Measurements from ENCODE around the gene RIN3. TPM values are rescaled to one million over a fixed set of nuclear protein-coding genes. Genes with fewer than 3 reads are reported as not detected.

Gene RIN3
- total RNA-seq, 4 donors from 2014 or later = 6.2 to 29.8 (median 12.2) TPM

DNA sequence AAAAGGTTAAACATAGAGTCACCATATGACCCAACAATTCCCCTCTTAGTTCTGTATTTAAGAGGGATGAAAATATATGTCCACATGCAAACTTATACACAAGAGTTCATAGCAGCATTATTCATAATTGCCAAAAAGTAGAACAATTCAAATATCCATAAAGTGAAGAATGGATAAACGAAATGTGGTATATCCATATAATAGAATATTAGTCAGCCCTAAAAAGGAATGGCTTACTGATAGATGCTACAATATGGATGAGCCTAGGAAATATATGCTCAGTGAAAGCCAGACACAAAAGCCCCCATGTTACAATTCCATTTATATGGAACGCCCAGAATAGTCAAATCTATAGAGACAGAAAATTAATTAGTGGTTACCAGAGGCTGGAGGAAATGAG is 44.1 kb upstream of the RIN3 start:
- Histone ChIP-seq H3K4me3 (no peak overlapping the region), H3K4me1 (no peaks in the 10 kb centered on the region), H3K27ac (no peak overlapping the region), H3K27me3 (no peaks in the 10 kb centered on the region), H3K36me3 (no peaks in the 10 kb centered on the region), H3K9me3 (no peaks in the 10 kb centered on the region)
- no peak for DNase-seq
- TF ChIP-seq, protein P1, sequence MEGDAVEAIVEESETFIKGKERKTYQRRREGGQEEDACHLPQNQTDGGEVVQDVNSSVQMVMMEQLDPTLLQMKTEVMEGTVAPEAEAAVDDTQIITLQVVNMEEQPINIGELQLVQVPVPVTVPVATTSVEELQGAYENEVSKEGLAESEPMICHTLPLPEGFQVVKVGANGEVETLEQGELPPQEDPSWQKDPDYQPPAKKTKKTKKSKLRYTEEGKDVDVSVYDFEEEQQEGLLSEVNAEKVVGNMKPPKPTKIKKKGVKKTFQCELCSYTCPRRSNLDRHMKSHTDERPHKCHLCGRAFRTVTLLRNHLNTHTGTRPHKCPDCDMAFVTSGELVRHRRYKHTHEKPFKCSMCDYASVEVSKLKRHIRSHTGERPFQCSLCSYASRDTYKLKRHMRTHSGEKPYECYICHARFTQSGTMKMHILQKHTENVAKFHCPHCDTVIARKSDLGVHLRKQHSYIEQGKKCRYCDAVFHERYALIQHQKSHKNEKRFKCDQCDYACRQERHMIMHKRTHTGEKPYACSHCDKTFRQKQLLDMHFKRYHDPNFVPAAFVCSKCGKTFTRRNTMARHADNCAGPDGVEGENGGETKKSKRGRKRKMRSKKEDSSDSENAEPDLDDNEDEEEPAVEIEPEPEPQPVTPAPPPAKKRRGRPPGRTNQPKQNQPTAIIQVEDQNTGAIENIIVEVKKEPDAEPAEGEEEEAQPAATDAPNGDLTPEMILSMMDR (IDR thresholded peaks at IDR 0.05) = no peak
- no peak for TF ChIP-seq POLR2A (IDR thresholded peaks at IDR 0.05)
- intact Hi-C loops (cut with DNase I; ENCODE audit: low total_unique reads) = no loop called here

DNA sequence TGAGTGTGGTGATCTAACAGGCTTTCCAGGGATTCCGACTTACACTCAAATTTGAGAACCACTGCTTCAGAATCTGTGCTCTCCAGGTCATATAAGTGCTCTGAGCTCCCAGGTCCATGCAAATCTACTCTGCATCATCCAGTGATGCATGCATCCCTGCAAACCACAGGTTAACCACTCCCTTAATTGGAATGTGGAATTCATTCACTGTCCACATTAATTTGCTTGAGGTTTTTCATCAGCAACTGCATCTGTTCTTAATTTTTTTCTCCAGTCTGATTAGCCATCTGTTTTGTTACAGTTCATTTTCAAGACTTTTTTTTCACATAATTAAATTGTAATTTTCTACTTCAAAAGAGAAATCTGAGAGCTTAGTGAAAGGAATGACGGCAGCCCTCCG is 43.4 kb upstream of the RIN3 start:
- H3K9me3 ChIP-seq = no peaks in the 10 kb centered on the region
- H3K36me3 ChIP-seq = no peaks in the 10 kb centered on the region
- H3K4me1 ChIP-seq = no peaks in the 10 kb centered on the region
- no peaks in the 10 kb centered on the region for H3K27me3 ChIP-seq
- intact Hi-C loops (cut with DNase I; ENCODE audit: low total_unique reads) = no loop called here
- H3K4me3 ChIP-seq = no peak overlapping the region
- no peak overlapping the region for H3K27ac ChIP-seq
- TF ChIP-seq, protein P1 (IDR thresholded peaks at IDR 0.05) = no peak
- TF ChIP-seq POLR2A (IDR thresholded peaks at IDR 0.05) = no peak
- no peak for DNase-seq

DNA sequence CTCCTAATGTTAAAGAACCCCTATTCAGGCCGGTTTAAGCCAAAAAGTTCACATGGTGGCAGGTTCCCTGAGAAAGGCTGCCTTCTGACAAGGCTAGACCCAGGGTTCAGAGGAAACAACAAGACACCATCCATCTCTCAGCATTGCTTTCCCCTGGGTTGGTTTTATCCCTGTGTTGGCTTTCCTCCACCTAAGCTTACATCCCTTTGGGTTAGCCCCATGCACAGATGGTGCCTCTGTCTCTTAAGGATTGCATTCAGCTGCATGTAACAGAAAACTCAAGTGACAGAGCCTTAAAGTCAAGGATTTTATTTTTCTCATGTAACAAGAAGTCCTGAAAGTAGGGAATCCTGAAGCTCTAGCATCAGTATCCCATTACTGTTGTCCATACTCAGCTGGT is 42.8 kb upstream of the RIN3 start:
- H3K4me1 ChIP-seq = no peaks in the 10 kb centered on the region
- H3K9me3 ChIP-seq = no peaks in the 10 kb centered on the region
- no peak for TF ChIP-seq POLR2A (IDR thresholded peaks at IDR 0.05)
- TF ChIP-seq, protein P1 (IDR thresholded peaks at IDR 0.05) = no peak
- H3K27me3 ChIP-seq = no peaks in the 10 kb centered on the region
- intact Hi-C loops (cut with DNase I; ENCODE audit: low total_unique reads) = no loop called here
- no peak overlapping the region for H3K4me3 ChIP-seq
- no peak for DNase-seq
- no peak overlapping the region for H3K27ac ChIP-seq
- H3K36me3 ChIP-seq = no peaks in the 10 kb centered on the region

DNA sequence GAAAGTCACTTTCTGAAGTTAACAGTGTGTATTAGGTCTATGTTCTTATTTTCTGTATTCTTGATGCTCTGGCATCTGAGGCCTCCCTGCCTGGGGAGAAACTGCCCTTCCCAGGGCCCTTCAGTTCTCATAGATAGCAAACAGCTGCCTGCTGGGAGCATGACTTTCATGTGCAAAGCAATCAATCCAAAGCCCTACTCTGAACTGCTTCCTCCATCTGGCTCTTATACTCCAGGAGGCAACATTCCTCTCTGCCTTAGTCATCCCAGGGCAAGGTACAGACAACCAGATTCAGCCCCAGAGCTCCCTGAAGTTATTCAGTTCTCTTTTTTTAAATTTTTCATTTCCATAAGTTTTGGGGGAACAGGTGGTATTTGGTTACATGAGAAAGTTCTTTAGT is 41.7 kb upstream of the RIN3 start:
- DNase-seq = no peak
- intact Hi-C loops (cut with DNase I; ENCODE audit: low total_unique reads) = no loop called here
- no peak overlapping the region for H3K4me3 ChIP-seq
- H3K9me3 ChIP-seq = no peaks in the 10 kb centered on the region
- no peaks in the 10 kb centered on the region for H3K27me3 ChIP-seq
- TF ChIP-seq POLR2A (IDR thresholded peaks at IDR 0.05) = no peak
- TF ChIP-seq, protein P1 (IDR thresholded peaks at IDR 0.05) = no peak
- H3K36me3 ChIP-seq = no peaks in the 10 kb centered on the region
- H3K27ac ChIP-seq = no peak overlapping the region
- H3K4me1 ChIP-seq = no peaks in the 10 kb centered on the region

DNA sequence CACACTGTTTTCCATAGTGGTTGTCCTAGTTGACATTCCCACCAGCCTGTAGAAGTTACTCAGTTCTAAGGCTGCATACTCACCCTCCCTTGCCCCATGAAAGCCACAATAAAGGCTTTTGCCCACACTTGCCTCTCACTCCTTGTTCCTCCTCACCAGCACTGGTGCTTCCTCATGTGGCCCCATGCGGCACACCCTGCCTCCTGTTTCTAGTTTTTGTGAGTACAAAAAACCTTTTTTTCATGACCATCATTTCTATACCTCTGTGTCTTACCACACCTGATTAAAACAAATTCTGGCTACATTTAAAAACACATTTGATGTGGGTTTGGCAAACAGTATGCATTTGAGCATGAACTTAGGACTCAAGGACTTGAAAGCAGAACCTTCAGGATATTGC is 40.7 kb upstream of the RIN3 start:
- Histone ChIP-seq H3K9me3 (no peaks in the 10 kb centered on the region), H3K27ac (no peak overlapping the region), H3K4me1 (no peaks in the 10 kb centered on the region), H3K36me3 (no peaks in the 10 kb centered on the region), H3K4me3 (no peak overlapping the region), H3K27me3 (no peaks in the 10 kb centered on the region)
- no peak for TF ChIP-seq POLR2A (IDR thresholded peaks at IDR 0.05)
- TF ChIP-seq, protein P1 (IDR thresholded peaks at IDR 0.05) = no peak
- DNase-seq = no peak
- intact Hi-C loops (cut with DNase I; ENCODE audit: low total_unique reads) = no loop called here
